GM19239 (cell line): ENCODE data around the gene EGLN1.
"Not testable (repeated sequence)": the region's sequence is repeated elsewhere in the genome, so short reads cannot be mapped to it uniquely, and the experiment has no call there.

Source experiments
- DNase-seq: peaks from one replicate; pipeline ENCODE4 v3.0.0; 2011; ENCODE audit warnings: low spot score; ENCODE audit not compliant: insufficient read length
- FAIRE-seq: peaks from 2 replicates; lab custom pipeline; 2011; peaks lifted over from hg19 to GRCh38; lab: Jason Lieb, UNC

Gene EGLN1

DNA sequence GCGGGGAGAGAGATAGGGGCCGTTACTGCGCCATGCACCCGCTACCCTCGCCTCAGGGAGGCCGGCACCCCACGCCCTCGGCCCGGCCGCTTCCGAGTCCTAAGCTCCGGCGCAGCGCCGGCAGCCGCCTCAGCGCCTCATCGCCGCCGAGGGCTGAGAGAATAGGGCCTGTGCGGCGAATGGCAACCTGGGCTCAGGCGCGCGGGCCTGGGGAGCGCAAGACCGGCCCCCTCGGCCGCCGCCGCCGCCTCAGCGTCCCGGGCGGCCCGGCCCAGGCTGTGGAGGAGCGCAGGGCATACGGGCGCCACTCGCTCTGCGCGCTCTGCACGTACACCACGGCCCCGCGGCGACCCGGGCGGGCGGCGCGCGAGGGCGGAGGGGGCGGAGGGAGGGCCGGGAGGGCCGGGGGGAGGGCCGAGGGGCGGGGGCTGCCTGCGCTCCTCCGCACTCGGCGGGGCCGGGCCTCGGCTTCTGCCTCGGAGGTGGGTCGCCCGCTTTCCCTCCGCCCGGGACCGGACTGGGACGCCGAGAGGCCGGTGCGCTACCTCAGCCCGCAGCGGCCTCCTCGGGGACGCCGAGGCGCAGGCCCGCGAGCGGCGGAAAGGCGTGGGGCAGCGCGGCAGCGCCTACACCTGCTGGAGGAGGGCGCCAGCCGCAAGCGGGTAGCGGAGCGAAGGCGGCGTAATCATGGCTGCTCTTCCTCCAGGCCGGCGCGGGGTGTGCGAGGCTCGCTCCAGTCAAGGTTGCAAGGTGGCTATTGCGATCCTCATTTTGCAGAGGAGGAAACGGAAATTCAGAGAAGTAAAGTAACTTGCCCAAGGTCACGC, at the start of gene EGLN1:
Gene EGLN1 (minus strand): TSS at position 317 of the 827 bp plus-strand sequence. CDS start 399 bp downstream, outside the sequence.
- DNase-seq (peak; percentile 71), FAIRE-seq (peak; percentile 79)

DNA sequence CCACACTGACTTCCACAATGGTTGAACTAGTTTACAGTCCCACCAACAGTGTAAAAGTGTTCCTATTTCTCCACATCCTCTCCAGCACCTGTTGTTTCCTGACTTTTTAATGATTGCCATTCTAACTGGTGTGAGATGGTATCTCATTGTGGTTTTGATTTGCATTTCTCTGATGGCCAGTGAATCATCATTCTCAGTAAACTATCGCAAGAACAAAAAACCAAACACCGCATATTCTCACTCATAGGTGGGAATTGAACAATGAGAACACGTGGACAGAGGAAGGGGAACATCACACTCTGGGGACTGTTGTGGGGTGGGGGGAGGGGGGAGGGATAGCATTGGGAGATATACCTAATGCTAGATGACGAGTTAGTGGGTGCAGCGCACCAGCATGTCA, 49.4 kb upstream of the EGLN1 start:
- not testable (repeated sequence) for DNase-seq, FAIRE-seq

DNA sequence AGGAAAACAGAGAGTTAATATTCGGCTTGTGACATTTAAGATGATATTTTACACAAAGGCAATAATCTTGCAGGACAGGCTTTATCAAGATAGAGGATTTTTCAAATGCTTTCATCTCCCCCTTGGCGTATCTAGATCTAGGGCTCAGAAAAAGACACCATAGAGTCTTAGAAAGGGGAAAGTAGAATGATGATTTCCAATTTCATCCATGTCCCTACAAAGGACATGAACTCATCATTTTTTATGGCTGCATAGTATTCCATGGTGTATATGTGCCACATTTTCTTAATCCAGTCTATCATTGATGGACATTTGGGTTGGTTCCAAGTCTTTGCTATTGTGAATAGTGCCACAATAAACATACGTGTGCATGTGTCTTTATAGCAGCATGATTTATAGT, 48.9 kb upstream of the EGLN1 start:
- FAIRE-seq, DNase-seq: not testable (repeated sequence)

DNA sequence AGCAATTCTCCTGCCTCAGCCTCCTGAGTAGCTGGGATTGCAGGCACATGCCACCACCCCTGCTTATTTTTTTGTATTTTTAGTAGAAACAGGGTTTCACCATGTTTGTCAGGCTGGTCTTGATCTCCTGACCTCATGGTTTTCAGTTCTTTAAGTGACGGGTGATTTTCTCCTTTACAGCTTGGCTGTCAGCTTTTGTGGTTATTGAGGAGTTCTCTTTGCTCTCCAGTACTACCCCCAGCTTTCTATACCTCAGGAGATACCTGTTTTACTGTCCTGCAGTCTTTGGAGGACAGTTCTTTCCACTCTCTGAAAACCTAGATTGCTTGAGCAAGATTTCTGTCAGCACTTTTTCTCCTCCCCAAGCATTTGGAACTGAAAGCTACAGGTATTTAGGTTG, 45.9 kb upstream of the EGLN1 start:
- no peak for DNase-seq
- FAIRE-seq = no peak

DNA sequence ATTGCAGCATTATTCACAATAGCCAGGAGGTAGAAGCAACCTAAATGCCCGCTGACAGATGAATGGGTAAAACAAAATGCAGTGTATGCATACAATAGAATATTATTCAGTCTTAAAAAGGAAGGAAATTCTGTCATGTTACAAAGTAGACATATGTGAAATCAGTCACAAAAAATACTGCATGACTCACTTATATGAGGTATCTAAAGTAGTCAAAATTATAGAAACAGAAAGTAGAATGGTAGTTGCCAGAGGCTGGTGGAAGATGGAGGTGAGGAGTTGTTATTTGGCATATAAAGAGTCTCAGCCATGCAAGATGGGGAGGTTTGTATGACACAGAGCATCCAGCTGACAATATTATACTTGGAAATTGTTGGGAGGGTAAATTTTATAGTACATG, 43.0 kb upstream of the EGLN1 start:
- DNase-seq (no peak), FAIRE-seq (no peak)

DNA sequence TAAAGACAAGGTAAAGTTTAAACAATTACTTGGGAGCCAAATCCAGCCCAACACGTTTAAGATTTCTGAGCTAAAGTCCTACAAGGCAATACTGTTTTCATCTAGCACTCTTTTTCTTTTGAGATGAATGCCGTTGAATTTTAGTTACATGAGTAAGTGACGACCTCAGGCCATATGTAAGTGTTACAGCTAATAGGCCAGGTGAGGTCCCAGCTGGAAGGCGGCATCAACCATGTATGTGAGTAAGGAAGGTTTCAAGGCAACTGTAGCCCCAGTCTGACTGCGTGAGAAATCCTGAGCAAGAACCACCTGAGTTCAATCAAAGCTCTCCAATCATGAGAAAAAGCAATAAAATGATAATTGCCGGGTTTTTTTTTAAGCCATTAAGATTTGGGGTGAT, 41.5 kb upstream of the EGLN1 start:
- DNase-seq (no peak), FAIRE-seq (no peak)

DNA sequence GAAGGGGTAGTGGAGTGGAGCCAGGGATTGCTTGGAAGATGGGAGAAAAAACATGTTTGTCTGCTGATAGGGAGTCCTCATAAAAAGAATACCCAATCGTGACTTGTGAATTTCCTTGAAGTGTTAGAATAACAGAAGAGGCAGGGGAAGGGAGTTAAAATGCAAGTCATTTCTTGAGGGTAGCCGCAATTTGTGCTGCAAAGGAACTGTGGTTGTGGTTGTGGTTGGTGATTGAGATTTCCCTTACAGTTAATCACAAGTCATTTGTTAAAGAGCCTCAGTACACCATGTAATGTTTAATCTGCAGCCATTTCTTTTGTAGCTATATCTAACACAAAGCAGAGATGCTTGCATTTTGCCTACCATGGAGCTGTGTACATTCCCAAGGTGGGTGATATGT, 38.5 kb upstream of the EGLN1 start:
- DNase-seq = peak; percentile 16
- peak; percentile 88 for FAIRE-seq

DNA sequence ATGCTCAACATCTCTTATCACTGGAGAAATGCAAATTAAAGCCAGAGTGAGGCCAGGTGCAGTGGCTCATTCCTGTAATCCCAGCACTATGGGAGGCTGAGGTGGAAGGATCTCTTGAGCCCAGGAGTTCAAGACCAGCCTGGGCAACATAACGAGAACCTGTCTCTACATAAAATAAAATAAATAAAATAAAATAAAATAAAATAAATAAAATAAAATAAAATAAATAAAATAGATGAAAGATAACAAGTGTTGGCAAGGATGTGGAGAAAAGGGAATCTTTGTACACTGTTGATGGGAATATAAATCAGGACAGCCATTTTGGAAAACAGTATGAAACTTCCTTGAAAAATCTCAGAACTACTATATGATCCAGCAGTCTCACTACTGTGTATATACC, 37.4 kb upstream of the EGLN1 start:
- not testable (repeated sequence) for DNase-seq, FAIRE-seq

DNA sequence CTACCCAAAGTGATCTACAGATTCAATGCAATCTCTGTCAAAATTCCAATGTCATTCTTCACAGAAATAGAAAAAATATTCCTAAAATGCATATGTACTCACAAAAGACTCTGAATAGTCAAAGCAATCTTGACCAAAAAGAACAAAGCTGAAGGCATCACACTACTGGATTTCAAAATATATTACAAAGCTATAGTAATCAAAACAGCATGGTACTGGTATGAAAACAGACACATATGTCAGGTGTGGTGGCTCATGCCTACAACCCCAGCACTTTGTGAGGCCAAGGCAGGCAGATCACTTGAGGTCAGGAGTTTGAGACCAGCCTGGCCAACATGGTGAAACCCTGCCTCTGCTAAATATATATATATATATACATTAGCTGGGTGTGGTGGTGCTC, 35.9 kb upstream of the EGLN1 start:
- not testable (repeated sequence) for DNase-seq, FAIRE-seq

DNA sequence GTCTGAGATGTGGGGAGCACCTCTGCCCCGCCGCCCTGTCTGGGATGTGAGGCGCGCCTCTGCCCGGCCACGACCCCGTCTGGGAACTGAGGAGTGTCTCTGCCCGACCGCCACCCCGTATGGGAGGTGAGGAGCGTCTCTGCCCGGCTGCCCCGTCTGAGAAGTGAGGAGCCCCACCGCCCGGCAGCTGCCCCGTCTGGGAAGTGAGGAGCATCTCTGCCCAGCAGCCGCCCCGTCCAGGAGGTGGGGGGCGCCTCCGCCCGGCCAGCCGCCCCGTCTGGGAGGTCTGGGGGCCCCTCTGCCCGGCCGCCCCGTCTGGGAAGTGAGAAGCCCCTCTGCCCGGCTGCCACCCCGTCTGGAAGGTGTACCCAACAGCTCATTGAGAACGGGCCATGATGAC, 32.0 kb upstream of the EGLN1 start:
- DNase-seq = not testable (repeated sequence)

DNA sequence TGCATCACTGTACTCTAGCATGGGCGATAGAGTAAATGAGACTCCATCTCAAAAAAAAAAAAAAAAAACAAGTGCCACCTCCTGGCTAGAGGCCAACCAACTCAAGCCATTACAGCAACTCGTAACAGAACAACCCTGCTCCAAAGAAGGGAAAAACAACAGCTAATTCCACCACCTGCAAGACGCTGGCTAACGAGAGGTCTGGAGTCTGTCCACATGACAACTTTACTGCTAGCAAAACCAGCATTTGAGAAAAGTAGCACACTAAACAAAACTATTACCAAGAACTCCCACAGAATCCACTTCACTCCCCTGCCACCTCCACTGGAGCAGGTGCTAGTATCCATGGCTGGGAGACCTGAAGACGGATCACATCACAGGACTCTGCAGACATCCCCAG, 24.1 kb upstream of the EGLN1 start:
- DNase-seq = no peak
- no peak for FAIRE-seq

More for the DNA sequence above, 32.0 kb upstream of the EGLN1 start:
- FAIRE-seq = not testable (repeated sequence)

DNA sequence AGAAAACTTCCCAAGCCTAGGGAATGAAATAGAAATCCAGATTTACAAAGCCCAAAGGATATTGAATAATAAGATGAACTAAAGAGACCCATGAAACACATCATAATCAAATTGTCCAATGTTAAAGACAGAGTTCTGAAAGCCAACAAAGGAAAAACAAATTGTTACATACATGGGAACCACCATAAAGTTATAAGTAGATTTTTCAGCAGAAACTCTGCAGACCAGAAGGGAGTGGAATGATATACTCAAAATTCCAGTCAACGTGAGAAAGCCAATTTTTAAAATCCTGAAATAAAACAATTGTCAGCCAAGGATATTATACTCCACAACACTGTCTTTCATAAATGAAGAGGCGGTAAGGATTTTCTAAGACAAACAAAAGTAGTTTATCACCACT, 22.0 kb upstream of the EGLN1 start:
- DNase-seq = no peak
- no peak for FAIRE-seq

DNA sequence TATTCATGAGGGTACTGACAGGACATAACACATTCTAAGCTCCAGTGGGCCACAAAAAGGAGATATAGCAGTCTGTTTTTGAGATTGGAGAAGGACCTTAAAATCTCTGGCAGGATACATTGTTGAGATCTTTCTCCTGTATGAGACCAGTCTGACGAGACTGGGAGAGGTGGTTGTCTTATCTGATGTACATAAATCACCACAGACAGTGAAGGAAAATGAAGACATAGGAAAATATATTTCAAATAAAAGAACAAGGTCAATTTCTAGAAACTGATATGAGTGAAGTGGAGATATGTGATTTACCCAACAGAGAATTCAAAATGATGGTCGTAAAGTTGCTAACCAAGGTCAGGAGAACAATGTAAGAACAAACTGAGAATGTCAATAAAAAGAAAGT, 21.3 kb upstream of the EGLN1 start:
- DNase-seq (no peak), FAIRE-seq (no peak)

DNA sequence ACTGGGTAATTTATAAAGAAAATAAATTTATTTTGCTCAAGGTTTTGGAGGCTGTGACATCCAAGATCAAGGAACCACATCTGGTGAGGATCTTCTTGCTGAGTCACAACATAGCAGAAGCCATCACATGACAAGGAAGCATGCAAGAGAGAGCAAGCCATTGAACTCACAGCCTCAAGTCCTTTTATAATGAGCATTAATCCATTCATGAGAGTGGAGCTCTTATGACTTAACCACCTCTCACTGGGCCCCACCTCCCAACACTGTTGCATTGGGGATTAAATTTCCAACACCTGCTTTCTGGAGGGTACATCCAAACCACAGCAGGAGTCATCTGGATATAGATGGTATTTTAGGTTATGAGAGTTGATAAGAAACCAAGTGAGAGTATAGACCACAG, 20.6 kb upstream of the EGLN1 start:
- DNase-seq = no peak
- FAIRE-seq = no peak

DNA sequence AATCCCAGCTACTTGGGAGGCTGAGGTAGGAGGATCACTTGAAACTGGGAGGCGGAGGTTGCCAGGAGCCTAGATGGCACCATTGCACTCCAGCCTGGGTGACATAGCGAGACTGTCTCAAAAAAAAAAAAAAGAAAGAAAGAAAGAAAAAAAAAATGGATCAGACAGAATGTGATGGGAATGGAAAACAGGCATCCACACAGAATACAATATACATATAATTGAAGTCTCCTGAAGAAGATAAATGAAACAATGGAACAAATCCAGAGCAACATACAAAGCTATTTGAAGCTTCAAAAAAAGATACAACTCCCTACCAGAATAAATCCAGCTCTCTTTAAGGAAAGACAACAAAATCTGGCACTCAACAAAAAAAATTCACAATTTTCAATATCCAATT, 10.9 kb upstream of the EGLN1 start:
- no peak for DNase-seq
- FAIRE-seq = no peak

DNA sequence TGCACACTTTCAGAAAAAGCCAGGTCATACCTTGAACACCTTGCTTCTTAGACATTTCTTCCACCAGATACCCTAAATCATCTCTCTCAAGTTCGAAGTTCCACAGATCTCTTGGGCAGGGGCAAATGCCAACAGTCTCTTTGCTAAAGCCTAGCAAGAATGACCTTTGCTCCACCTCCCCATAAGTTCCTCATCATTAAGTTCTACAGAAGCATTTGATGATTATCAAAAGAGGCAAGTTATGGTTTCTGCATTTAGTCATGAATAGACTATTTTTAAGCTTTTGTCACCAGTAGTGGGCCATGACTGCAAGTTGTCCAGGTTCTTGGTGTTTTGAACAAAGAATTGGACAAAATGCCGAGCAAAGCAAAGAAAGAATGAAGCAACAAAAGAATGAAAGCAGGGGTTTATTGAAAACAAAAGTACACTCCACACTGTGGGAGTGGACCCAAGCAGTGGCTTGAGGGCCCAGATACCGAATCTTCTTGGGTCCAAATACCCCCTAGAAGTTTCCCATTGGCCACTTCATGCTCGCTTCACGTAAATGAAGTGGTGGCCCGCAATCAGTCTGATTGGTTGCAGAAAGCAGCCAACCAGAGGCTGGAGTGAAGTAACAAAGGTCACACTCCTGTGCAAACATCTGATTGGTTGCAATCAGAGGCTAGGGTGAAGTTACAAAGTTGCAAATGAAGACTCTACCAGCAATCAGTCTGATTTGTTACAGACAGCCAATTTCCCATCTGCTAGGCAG, 9.8 kb upstream of the EGLN1 start:
- no peak for FAIRE-seq

DNA sequence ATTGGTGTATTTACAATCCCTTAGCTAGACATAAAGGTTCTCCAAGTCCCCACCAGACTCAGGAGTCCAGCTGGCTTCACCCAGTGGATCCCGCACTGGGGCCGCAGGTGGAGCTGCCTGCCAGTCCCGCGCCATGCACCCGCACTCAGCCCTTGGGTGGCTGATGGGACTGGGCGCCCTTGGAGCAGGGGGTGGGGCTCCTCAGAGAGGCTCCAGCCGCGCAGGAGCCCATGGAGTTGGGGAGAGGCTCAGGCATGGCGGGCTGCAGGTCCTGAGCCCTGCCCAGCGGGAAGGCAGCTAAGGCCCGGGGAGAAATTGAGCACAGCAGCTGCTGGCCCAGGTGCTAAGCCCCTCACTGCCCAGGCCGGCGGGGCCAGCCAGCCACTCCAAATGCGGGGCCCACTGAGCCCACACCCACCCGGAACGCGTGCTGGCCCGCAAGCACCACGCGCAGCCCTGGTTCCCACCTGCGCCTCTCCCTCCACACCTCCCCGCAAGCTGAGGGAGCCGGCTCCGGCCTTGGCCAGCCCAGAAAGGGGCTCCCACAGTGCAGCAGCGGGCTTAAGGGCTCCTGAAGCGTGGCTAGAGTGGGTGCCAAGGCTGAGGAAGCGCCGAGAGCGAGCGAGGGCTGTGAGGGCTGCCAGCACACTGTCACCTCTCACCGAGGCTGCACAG, 8.7 kb upstream of the EGLN1 start:
- DNase-seq, FAIRE-seq: not testable (repeated sequence)

More for the DNA sequence above, 9.8 kb upstream of the EGLN1 start:
- DNase-seq = no peak

DNA sequence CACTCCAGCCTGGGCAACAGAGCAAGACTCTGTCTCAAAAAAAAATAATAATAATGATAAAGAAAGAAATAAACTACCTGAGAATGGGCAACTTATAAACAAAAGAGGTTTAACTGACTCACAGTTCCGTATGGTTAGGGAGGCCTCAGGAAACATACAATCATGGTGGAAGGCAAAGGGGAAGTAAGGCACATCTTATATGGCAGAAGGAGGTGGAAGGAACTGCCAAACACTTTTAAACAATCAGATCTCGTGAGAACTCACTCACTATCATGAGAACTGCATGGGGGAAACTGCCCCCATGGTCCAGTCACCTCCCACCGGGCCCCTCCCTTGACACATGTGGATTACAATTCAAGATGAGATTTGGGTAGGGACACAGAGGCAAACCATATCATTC, 6.3 kb upstream of the EGLN1 start:
- no peak for FAIRE-seq
- no peak for DNase-seq

DNA sequence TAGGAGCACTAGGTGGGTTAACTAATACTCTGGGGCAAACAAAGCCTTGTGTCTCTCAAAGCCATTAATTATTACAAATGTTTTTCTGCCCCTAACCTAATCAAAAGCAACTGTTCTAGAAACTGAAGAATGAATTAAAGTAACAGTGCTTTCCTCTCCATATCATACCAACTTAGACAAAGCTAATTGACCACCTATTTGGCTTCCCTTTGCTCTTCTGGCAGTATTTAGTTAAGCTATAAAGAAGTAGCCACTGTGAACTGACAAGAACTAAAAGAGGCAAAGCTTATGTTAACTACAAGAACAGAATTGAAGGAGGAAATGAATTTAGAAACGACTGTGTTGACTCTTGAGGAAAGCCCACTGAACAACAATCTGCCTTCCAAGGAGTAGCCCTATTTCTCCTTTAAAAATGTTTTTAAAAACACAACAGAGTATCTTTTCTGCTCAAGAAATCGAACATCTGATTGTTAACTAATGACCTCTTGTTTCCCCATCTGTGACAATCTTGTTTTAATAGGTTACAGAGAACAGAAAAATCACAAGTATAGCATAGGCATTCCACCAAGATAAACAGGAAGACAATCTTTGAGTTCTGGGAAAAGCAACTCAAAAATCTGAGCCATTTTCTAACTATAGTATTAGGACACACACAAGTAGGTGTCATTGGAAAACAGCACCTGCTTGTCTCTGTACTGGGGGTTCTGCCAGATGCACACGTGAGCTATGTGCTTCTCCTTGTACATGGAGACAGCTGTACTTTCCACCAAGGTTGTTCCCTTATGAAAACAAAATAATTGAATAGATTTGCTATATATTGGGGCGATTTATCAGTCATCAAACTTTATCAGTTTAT, 3.1 kb upstream of the EGLN1 start:
- FAIRE-seq (no peak), DNase-seq (no peak)

DNA sequence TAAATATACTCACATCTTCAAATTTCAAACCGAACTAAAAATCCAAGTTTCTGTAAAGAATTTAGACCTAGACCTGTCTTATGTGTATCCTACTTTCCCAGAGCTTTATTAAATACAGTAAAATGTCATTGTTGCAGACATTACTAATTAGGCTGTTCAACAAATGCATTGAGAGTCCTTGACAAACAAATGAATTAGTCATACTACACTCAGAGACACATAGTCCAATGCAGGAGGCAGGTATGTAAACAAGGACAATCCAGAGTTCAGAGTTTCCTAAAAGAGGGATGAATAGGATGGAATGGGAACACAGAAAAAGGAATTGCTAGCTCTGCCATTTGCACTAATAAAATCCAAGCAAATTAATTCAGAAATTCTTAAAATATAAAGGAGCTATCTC, 1.6 kb upstream of the EGLN1 start:
- DNase-seq (no peak), FAIRE-seq (peak; percentile 21)
